ENCODE data around the gene MARCHF3.

DNA sequence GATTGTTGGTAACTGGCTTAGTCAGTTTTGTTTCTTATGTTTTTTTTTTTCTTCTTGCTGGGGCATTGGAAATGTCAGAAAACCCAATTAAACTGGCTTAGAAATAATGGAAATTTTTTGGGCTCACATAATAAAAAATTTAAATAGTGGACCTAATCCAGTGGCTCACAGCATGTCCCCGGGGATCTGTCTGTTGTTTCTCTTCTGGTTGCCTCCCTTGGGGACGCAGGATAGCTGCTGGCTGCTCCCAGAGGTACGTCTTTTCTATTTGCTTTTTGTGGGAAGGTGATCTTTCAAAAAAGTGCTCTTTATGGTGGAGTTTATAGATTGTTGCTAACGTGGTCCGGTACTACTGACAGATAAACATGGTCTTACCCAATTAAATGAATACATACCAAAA lies 201.3 kb downstream of the MARCHF3 start:
- TF ChIP-seq, protein P1, sequence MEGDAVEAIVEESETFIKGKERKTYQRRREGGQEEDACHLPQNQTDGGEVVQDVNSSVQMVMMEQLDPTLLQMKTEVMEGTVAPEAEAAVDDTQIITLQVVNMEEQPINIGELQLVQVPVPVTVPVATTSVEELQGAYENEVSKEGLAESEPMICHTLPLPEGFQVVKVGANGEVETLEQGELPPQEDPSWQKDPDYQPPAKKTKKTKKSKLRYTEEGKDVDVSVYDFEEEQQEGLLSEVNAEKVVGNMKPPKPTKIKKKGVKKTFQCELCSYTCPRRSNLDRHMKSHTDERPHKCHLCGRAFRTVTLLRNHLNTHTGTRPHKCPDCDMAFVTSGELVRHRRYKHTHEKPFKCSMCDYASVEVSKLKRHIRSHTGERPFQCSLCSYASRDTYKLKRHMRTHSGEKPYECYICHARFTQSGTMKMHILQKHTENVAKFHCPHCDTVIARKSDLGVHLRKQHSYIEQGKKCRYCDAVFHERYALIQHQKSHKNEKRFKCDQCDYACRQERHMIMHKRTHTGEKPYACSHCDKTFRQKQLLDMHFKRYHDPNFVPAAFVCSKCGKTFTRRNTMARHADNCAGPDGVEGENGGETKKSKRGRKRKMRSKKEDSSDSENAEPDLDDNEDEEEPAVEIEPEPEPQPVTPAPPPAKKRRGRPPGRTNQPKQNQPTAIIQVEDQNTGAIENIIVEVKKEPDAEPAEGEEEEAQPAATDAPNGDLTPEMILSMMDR (IDR thresholded peaks at IDR 0.05): no peak
- TF ChIP-seq, protein P2, sequence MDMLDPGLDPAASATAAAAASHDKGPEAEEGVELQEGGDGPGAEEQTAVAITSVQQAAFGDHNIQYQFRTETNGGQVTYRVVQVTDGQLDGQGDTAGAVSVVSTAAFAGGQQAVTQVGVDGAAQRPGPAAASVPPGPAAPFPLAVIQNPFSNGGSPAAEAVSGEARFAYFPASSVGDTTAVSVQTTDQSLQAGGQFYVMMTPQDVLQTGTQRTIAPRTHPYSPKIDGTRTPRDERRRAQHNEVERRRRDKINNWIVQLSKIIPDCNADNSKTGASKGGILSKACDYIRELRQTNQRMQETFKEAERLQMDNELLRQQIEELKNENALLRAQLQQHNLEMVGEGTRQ (IDR thresholded peaks at IDR 0.05): no peak
- TF ChIP-seq POLR2A (IDR thresholded peaks at IDR 0.05; ENCODE audit: low read length): no peak
- TF ChIP-seq RAD21 (conservative IDR thresholded peaks at IDR 0.05 in 1 of 2, IDR thresholded peaks at IDR 0.05 in 1 of 2): no peak
- TF ChIP-seq CHD4 (IDR thresholded peaks at IDR 0.05; ENCODE audit: borderline replicate concordance): no peak
- TF ChIP-seq EP300 (IDR thresholded peaks at IDR 0.05): no peak
- no peak for TF ChIP-seq MAZ (IDR thresholded peaks at IDR 0.05; ENCODE audit: borderline replicate concordance, low read depth, low read length)
- no peak for TF ChIP-seq MAFK (IDR thresholded peaks at IDR 0.05; ENCODE audit: partially characterized antibody)
- TF ChIP-seq ZFP36 (IDR thresholded peaks at IDR 0.05; ENCODE audit: borderline replicate concordance, partially characterized antibody): no peak
- no peak for TF ChIP-seq POLR2AphosphoS2 (conservative IDR thresholded peaks at IDR 0.05; ENCODE audit: low read length)

Data from A549 (cell line).